NT2/D1 (cell line): ENCODE data around the gene ZNF576.
A peak's percentile ranks its signal among the peaks of the same experiment; 100 is the strongest.

Experiments used
- DNase-seq: peaks from one replicate; pipeline ENCODE4 v3.0.0-alpha.2; 2011; ENCODE audit warnings: low read depth, low spot score
- H3K27me3 ChIP-seq: 2 replicates; pipeline ENCODE4 v1.6.0; 2011; ENCODE audit warnings: mild to moderate bottlenecking; ENCODE audit not compliant: insufficient read length, insufficient read depth
- H3K36me3 ChIP-seq: 2 replicates; pipeline ENCODE4 v1.6.1; 2011; ENCODE audit warnings: mild to moderate bottlenecking, low read length, mixed read lengths; ENCODE audit not compliant: insufficient read depth, insufficient read length
- H3K4me1 ChIP-seq: 2 replicates; pipeline ENCODE4 v1.5.1; 2011; ENCODE audit not compliant: insufficient read depth, insufficient read length
- H3K4me3 ChIP-seq: 2 replicates; pipeline ENCODE4 v1.5.1; 2011; ENCODE audit warnings: low read depth; ENCODE audit not compliant: insufficient read length
- H3K9ac ChIP-seq: 2 replicates; pipeline ENCODE4 v1.6.0; 2011; ENCODE audit warnings: low read depth; ENCODE audit not compliant: insufficient read length
- H3K9me3 ChIP-seq: 2 replicates; pipeline ENCODE4 v1.5.1; 2011; ENCODE audit warnings: mild to moderate bottlenecking, low read length; ENCODE audit not compliant: insufficient read depth
- SUZ12 ChIP-seq: IDR thresholded peaks from 2 replicates; pipeline ENCODE4 v1.6.1; 2011; ENCODE audit not compliant: insufficient read length, insufficient read depth; ENCODE audit errors: extremely low read depth
- YY1 ChIP-seq: IDR thresholded peaks from 2 replicates; pipeline ENCODE4 v1.6.1; 2011; ENCODE audit not compliant: insufficient read length, insufficient read depth
- ZNF274 ChIP-seq: IDR thresholded peaks from 2 replicates; pipeline ENCODE4 v1.6.1; 2011; ENCODE audit warnings: mild to moderate bottlenecking, low read depth, low read length

ZNF576 gene

GRCh38 chr19:43554317-43554895 is 42.0 kb upstream of the ZNF576 start:
- Histone ChIP-seq H3K9me3 (no peaks in the 10 kb centered on the region), H3K4me1 (no peaks in the 10 kb centered on the region), H3K9ac (no peak overlapping the region), H3K27me3 (no peaks in the 10 kb centered on the region), H3K4me3 (no peak overlapping the region), H3K36me3 (peaks cover 51% of the 10 kb centered on the region)
- TF ChIP-seq ZNF274, result no peak
- no peak for TF ChIP-seq YY1
- TF ChIP-seq SUZ12, result no peak
- no peak for DNase-seq

GRCh38 chr19:43555185-43555770 is 41.1 kb upstream of the ZNF576 start:
- no peaks in the 10 kb centered on the region for H3K27me3 ChIP-seq
- peak; percentile 70 for DNase-seq
- H3K4me1 ChIP-seq, result no peaks in the 10 kb centered on the region
- no peak overlapping the region for H3K4me3 ChIP-seq
- H3K36me3 ChIP-seq, result peaks cover 51% of the 10 kb centered on the region
- no peak for TF ChIP-seq SUZ12
- no peak for TF ChIP-seq ZNF274
- no peak for TF ChIP-seq YY1
- H3K9me3 ChIP-seq, result no peaks in the 10 kb centered on the region
- H3K9ac ChIP-seq, result no peak overlapping the region

GRCh38 chr19:43560687-43561086 is 35.7 kb upstream of the ZNF576 start:
- Histone ChIP-seq H3K9ac (no peak overlapping the region), H3K9me3 (no peaks in the 10 kb centered on the region), H3K27me3 (no peaks in the 10 kb centered on the region), H3K36me3 (peaks cover 32% of the 10 kb centered on the region), H3K4me1 (peaks cover 4% of the 10 kb centered on the region), H3K4me3 (no peak overlapping the region)
- no peak for DNase-seq
- TF ChIP-seq ZNF274 (no peak), YY1 (no peak), SUZ12 (no peak)

GRCh38 chr19:43561139-43561970 is 35.0 kb upstream of the ZNF576 start:
- Histone ChIP-seq H3K9ac (no peak overlapping the region), H3K27me3 (no peaks in the 10 kb centered on the region), H3K36me3 (peaks cover 32% of the 10 kb centered on the region), H3K4me3 (no peak overlapping the region), H3K4me1 (peaks cover 4% of the 10 kb centered on the region), H3K9me3 (no peaks in the 10 kb centered on the region)
- DNase-seq, result no peak
- no peak for TF ChIP-seq SUZ12
- TF ChIP-seq YY1, result no peak
- no peak for TF ChIP-seq ZNF274

GRCh38 chr19:43562226-43562697 is 34.1 kb upstream of the ZNF576 start:
- DNase-seq, result no peak
- Histone ChIP-seq H3K36me3 (peaks cover 32% of the 10 kb centered on the region), H3K27me3 (no peaks in the 10 kb centered on the region), H3K9ac (no peak overlapping the region), H3K4me3 (no peak overlapping the region), H3K9me3 (no peaks in the 10 kb centered on the region), H3K4me1 (peaks cover 4% of the 10 kb centered on the region)
- no peak for TF ChIP-seq SUZ12
- no peak for TF ChIP-seq ZNF274
- no peak for TF ChIP-seq YY1

- no peak overlapping the region for H3K4me3 ChIP-seq
- no peak for DNase-seq
- no peaks in the 10 kb centered on the region for H3K27me3 ChIP-seq
- H3K9ac ChIP-seq, result no peak overlapping the region
- TF ChIP-seq YY1, result no peak
- no peak for TF ChIP-seq SUZ12
- TF ChIP-seq ZNF274, result no peak
- peaks cover 4% of the 10 kb centered on the region for H3K4me1 ChIP-seq
- H3K9me3 ChIP-seq, result no peaks in the 10 kb centered on the region
- peaks cover 32% of the 10 kb centered on the region for H3K36me3 ChIP-seq
Measured at GRCh38 chr19:43562698-43563241, 33.6 kb upstream of the ZNF576 start.

- H3K27me3 ChIP-seq, result no peaks in the 10 kb centered on the region
- H3K9me3 ChIP-seq, result no peaks in the 10 kb centered on the region
- DNase-seq, result no peak
- H3K4me1 ChIP-seq, result peaks cover 4% of the 10 kb centered on the region
- H3K4me3 ChIP-seq, result no peak overlapping the region
- no peak overlapping the region for H3K9ac ChIP-seq
- H3K36me3 ChIP-seq, result peaks cover 30% of the 10 kb centered on the region
- TF ChIP-seq ZNF274 (no peak), SUZ12 (no peak)
Measured at GRCh38 chr19:43563816-43564457, 32.5 kb upstream of the ZNF576 start.
